Activated naive CD8-positive, alpha-beta T cell treated with anti-CD3 and anti-CD28 coated beads, Interleukin-2, amount 50 U/mL, for 24 hours (primary cell): Measurements from ENCODE around the gene CEBPE.

Experiments
- ATAC-seq: fragments of 150-1000 bp; cut with Tn5 transposase; one replicate; pipeline ENCODE4 v1.10.0; 2021
- DNase-seq: peaks from one replicate; pipeline ENCODE4 v3.0.0; 2021
- H3K27ac Mint-ChIP-seq: one replicate; pipeline ENCODE4 v1.8.0; 2021; ENCODE audit warnings: mild to moderate bottlenecking, mixed read lengths
- H3K27me3 Mint-ChIP-seq: one replicate; pipeline ENCODE4 v1.8.0; 2021; ENCODE audit warnings: mixed read lengths
- H3K36me3 Mint-ChIP-seq: one replicate; pipeline ENCODE4 v1.8.0; 2021; ENCODE audit warnings: low read depth, mixed read lengths
- H3K4me1 Mint-ChIP-seq: one replicate; pipeline ENCODE4 v1.8.0; 2021; ENCODE audit warnings: mixed read lengths
- H3K4me3 Mint-ChIP-seq: one replicate; pipeline ENCODE4 v1.8.0; 2021; ENCODE audit warnings: mild to moderate bottlenecking, moderate library complexity, mixed read lengths
- H3K9me3 Mint-ChIP-seq: one replicate; pipeline ENCODE4 v1.8.0; 2021; ENCODE audit warnings: mixed read lengths

The CEBPE gene

GRCh38 chr14:23071921-23072539 is 47.0 kb downstream of the CEBPE start:
- peaks cover 44% of the 10 kb centered on the region for H3K36me3 Mint-ChIP-seq
- ATAC-seq (no peak), DNase-seq (no peak)
- H3K27ac Mint-ChIP-seq = peak overlapping the region; percentile 96
- H3K4me3 Mint-ChIP-seq = peak overlapping the region; percentile 96
- no peaks in the 10 kb centered on the region for H3K27me3 Mint-ChIP-seq
- H3K4me1 Mint-ChIP-seq = peaks cover 34% of the 10 kb centered on the region
- H3K9me3 Mint-ChIP-seq = no peaks in the 10 kb centered on the region

- ATAC-seq = peak; percentile 96
- Mint-ChIP-seq H3K4me3 (peak overlapping the region; percentile 96), H3K36me3 (peaks cover 45% of the 10 kb centered on the region), H3K4me1 (peaks cover 34% of the 10 kb centered on the region), H3K27me3 (no peaks in the 10 kb centered on the region), H3K9me3 (no peaks in the 10 kb centered on the region), H3K27ac (peak overlapping the region; percentile 96)
- DNase-seq = peak; percentile 80
Observed at GRCh38 chr14:23071244-23071920, 47.7 kb downstream of the CEBPE start.

GRCh38 chr14:23070262-23071129 is 48.6 kb downstream of the CEBPE start:
- H3K27ac Mint-ChIP-seq = peak overlapping the region; percentile 96
- H3K9me3 Mint-ChIP-seq = no peaks in the 10 kb centered on the region
- ATAC-seq (no peak), DNase-seq (no peak)
- peak overlapping the region; percentile 96 for H3K4me3 Mint-ChIP-seq
- H3K27me3 Mint-ChIP-seq = no peaks in the 10 kb centered on the region
- peaks cover 40% of the 10 kb centered on the region for H3K4me1 Mint-ChIP-seq
- H3K36me3 Mint-ChIP-seq = peaks cover 50% of the 10 kb centered on the region

GRCh38 chr14:23069413-23069806 is 49.6 kb downstream of the CEBPE start:
- peak overlapping the region; percentile 96 for H3K4me3 Mint-ChIP-seq
- DNase-seq (no peak), ATAC-seq (no peak)
- peaks cover 41% of the 10 kb centered on the region for H3K4me1 Mint-ChIP-seq
- peaks cover 51% of the 10 kb centered on the region for H3K36me3 Mint-ChIP-seq
- H3K27me3 Mint-ChIP-seq = no peaks in the 10 kb centered on the region
- H3K27ac Mint-ChIP-seq = peak overlapping the region; percentile 74
- no peaks in the 10 kb centered on the region for H3K9me3 Mint-ChIP-seq

- DNase-seq = peak; percentile 71
- Mint-ChIP-seq H3K36me3 (peaks cover 51% of the 10 kb centered on the region), H3K27ac (peak overlapping the region; percentile 74), H3K4me3 (peak overlapping the region; percentile 61), H3K9me3 (no peaks in the 10 kb centered on the region), H3K4me1 (peaks cover 41% of the 10 kb centered on the region), H3K27me3 (no peaks in the 10 kb centered on the region)
- peak; percentile 85 for ATAC-seq
Observed at GRCh38 chr14:23068789-23069412, 50.2 kb downstream of the CEBPE start.

- Mint-ChIP-seq H3K36me3 (peaks cover 56% of the 10 kb centered on the region), H3K4me1 (peaks cover 41% of the 10 kb centered on the region), H3K27me3 (no peaks in the 10 kb centered on the region), H3K27ac (peak overlapping the region; percentile 74), H3K4me3 (peak overlapping the region; percentile 61), H3K9me3 (no peaks in the 10 kb centered on the region)
- DNase-seq (no peak), ATAC-seq (no peak)
Observed at GRCh38 chr14:23067847-23068788, 50.9 kb downstream of the CEBPE start.
